LHCN-M2 (cell line): ENCODE results near the gene LIPK. TPM values are rescaled to one million over a fixed set of nuclear protein-coding genes. Genes with fewer than 3 reads are reported as not detected.

Source experiments
- DNase-seq: peaks from one replicate; pipeline ENCODE4 v3.0.0-alpha.2; 2012; ENCODE audit warnings: low read depth
- total RNA-seq: library from RNA; depleted of rRNA; stranded (reverse); fragments of >200 nt; gene quantifications from 2 replicates; pipeline ENCODE4 v1.2.3, GENCODE V29; 2014; rRNA removed

Gene LIPK
- total RNA-seq, 1 experiment from 2014 or later = 0.17 TPM

- DNase-seq = no peak
Observed at GRCh38 chr10:88786032-88786770, 80.2 kb downstream of the LIPK start.

GRCh38 chr10:88787463-88787862, 81.4 kb downstream of the LIPK start:
- no peak for DNase-seq

GRCh38 chr10:88788924-88789323, 82.9 kb downstream of the LIPK start:
- DNase-seq = no peak

GRCh38 chr10:88791924-88792323, 85.9 kb downstream of the LIPK start:
- peak; percentile 46 for DNase-seq

GRCh38 chr10:88792661-88793060, 86.6 kb downstream of the LIPK start:
- peak; percentile 76 for DNase-seq

- peak; percentile 77 for DNase-seq
Observed at GRCh38 chr10:88793712-88794299, 87.8 kb downstream of the LIPK start.

GRCh38 chr10:88794731-88795130, 88.7 kb downstream of the LIPK start:
- no peak for DNase-seq

GRCh38 chr10:88800152-88801125, 94.4 kb downstream of the LIPK start:
- DNase-seq = peak; percentile 55

Other genes starting within 250 kb of the LIPK start
- gene RNLS, start 122.9 kb upstream of the LIPK start, total RNA-seq = not detected in 2 replicates
- not detected in 2 replicates for gene LIPJ, start 119.5 kb upstream of the LIPK start, total RNA-seq
- gene LIPF, start 41.8 kb upstream of the LIPK start, total RNA-seq = 0.32 TPM in 1 of 2 replicates, not detected in the other
- not detected in 2 replicates for gene LIPN, start 53.8 kb downstream of the LIPK start, total RNA-seq
- gene LIPM, start 96.5 kb downstream of the LIPK start, total RNA-seq = not detected in 2 replicates
- 0.38 and 0.46 TPM in 2 replicates for gene ANKRD22, start 145.6 kb downstream of the LIPK start, total RNA-seq
- 57.1 and 69.0 TPM in 2 replicates for gene STAMBPL1, start 174.0 kb downstream of the LIPK start, total RNA-seq
- gene ACTA2, start 246.5 kb downstream of the LIPK start, total RNA-seq = 105 and 119 TPM in 2 replicates